Nephron (organoid): ENCODE results near the gene SFRP2.

Experiments
- H3K27ac Mint-ChIP-seq, 3 experiments: 2 replicates each; pipeline ENCODE4 v1.8.0; 2020; ENCODE audit warnings: mixed read lengths in 3 of 3, mild to moderate bottlenecking in 2 of 3, moderate library complexity in 1 of 3
- H3K27me3 Mint-ChIP-seq: 2 replicates; pipeline ENCODE4 v1.8.0; 2021; ENCODE audit warnings: low read depth, mild to moderate bottlenecking, moderate library complexity, mixed read lengths
- H3K36me3 Mint-ChIP-seq: 2 replicates; pipeline ENCODE4 v1.8.0; 2020; ENCODE audit warnings: low read depth, mixed read lengths
- H3K4me1 Mint-ChIP-seq: 2 replicates; pipeline ENCODE4 v1.8.0; 2020; ENCODE audit warnings: mixed read lengths
- H3K4me3 Mint-ChIP-seq, 3 experiments: 2 replicates each; pipeline ENCODE4 v1.8.0; 2020; ENCODE audit warnings: mild to moderate bottlenecking in 3 of 3, mixed read lengths in 3 of 3, moderate library complexity in 2 of 3
- H3K9me3 Mint-ChIP-seq: 2 replicates; pipeline ENCODE4 v1.8.0; 2020; ENCODE audit warnings: mixed read lengths
- CTCF ChIP-seq, 3 experiments: fragments of 200-600 bp; sonication (generic); IDR thresholded peaks; one replicate each; pipeline ENCODE4 v1.5.0; 2021; ENCODE audit warnings: antibody characterized with exemption in 3 of 3; ENCODE audit not compliant: unreplicated experiment in 3 of 3

The SFRP2 gene

GRCh38 chr4:153792618-153793247 lies 3.9 kb upstream of the SFRP2 start:
- no peaks in the 10 kb centered on the region for H3K36me3 Mint-ChIP-seq
- H3K4me3 Mint-ChIP-seq = peak overlapping the region; percentile 85 to 89 (median 86)

GRCh38 chr4:153791746-153792617 lies 3.1 kb upstream of the SFRP2 start:
- H3K27me3 Mint-ChIP-seq = peaks cover 82% of the 10 kb centered on the region
- no peaks in the 10 kb centered on the region for H3K9me3 Mint-ChIP-seq
- peak overlapping the region in 2 of 3 experiments; percentile 84 to 90 for H3K27ac Mint-ChIP-seq
- H3K4me3 Mint-ChIP-seq = peak overlapping the region; percentile 85 to 89 (median 86)
- TF ChIP-seq CTCF (IDR thresholded peaks at IDR 0.05; ENCODE audit: unreplicated experiment in 3 of 3) = peak; percentile 43 to 52 (median 49)
- peaks cover 77% of the 10 kb centered on the region for H3K4me1 Mint-ChIP-seq
- no peaks in the 10 kb centered on the region for H3K36me3 Mint-ChIP-seq

More at GRCh38 chr4:153792618-153793247, 3.9 kb upstream of the SFRP2 start:
- peaks cover 84% of the 10 kb centered on the region for H3K4me1 Mint-ChIP-seq
- peak in 1 of 3 experiments; percentile 5 for TF ChIP-seq CTCF (IDR thresholded peaks at IDR 0.05; ENCODE audit: unreplicated experiment in 3 of 3)
- H3K27me3 Mint-ChIP-seq = peaks cover 74% of the 10 kb centered on the region
- no peaks in the 10 kb centered on the region for H3K9me3 Mint-ChIP-seq
- peak overlapping the region in 2 of 3 experiments; percentile 84 to 90 for H3K27ac Mint-ChIP-seq

- Mint-ChIP-seq H3K27me3 (peaks cover 82% of the 10 kb centered on the region), H3K9me3 (no peaks in the 10 kb centered on the region), H3K4me1 (peaks cover 68% of the 10 kb centered on the region), H3K36me3 (peaks cover under 1% of the 10 kb centered on the region), H3K4me3 (peak overlapping the region; percentile 86 to 97 (median 89)), H3K27ac (peak overlapping the region in 2 of 3 experiments; percentile 84 to 90)
- TF ChIP-seq CTCF (IDR thresholded peaks at IDR 0.05; ENCODE audit: unreplicated experiment in 3 of 3) = peak; percentile 20 to 51 (median 39)
Measured at GRCh38 chr4:153790962-153791551, 2.2 kb upstream of the SFRP2 start.

GRCh38 chr4:153790500-153790865 lies 1.6 kb upstream of the SFRP2 start:
- peaks cover 6% of the 10 kb centered on the region for H3K36me3 Mint-ChIP-seq
- peak overlapping the region; percentile 95 to 99 (median 97) for H3K4me3 Mint-ChIP-seq
- TF ChIP-seq CTCF (IDR thresholded peaks at IDR 0.05; ENCODE audit: unreplicated experiment in 3 of 3) = no peak
- peak overlapping the region; percentile 84 to 95 (median 84) for H3K27ac Mint-ChIP-seq
- H3K9me3 Mint-ChIP-seq = no peaks in the 10 kb centered on the region
- peaks cover 65% of the 10 kb centered on the region for H3K4me1 Mint-ChIP-seq
- H3K27me3 Mint-ChIP-seq = peaks cover 87% of the 10 kb centered on the region

- peaks cover 6% of the 10 kb centered on the region for H3K36me3 Mint-ChIP-seq
- peak overlapping the region; percentile 95 to 99 (median 97) for H3K4me3 Mint-ChIP-seq
- H3K9me3 Mint-ChIP-seq = no peaks in the 10 kb centered on the region
Measured at GRCh38 chr4:153789741-153790499, 1.0 kb upstream of the SFRP2 start.

More at GRCh38 chr4:153789741-153790499, 1.0 kb upstream of the SFRP2 start:
- Mint-ChIP-seq H3K27me3 (peaks cover 86% of the 10 kb centered on the region), H3K4me1 (peaks cover 60% of the 10 kb centered on the region), H3K27ac (peak overlapping the region; percentile 84 to 95 (median 84))
- TF ChIP-seq CTCF (IDR thresholded peaks at IDR 0.05; ENCODE audit: unreplicated experiment in 3 of 3) = no peak
